B cell (primary cell): Measurements from ENCODE around the gene PJVK. TPM values are rescaled to one million over a fixed set of nuclear protein-coding genes. Genes with fewer than 3 reads are reported as not detected.

Experiments used
- ATAC-seq: fragments of 200-7000 bp; cut with Tn5 transposase; one replicate; pipeline ENCODE4 v1.10.0; 2021; ENCODE audit warnings: low read depth, mild to moderate bottlenecking, moderate number of reproducible peaks, moderate library complexity
- CTCF ChIA-PET: fragments of 350-600 bp; sonication (Branson Sonifier 250); formaldehyde crosslinking; loops from one replicate; lab custom pipeline; 2021; ENCODE audit warnings: antibody characterized with exemption, inconsistent platforms; lab: Charles Lee
- POLR2A ChIA-PET: fragments of 350-600 bp; sonication (Branson Sonifier 250); formaldehyde crosslinking; loops from one replicate; lab custom pipeline; 2021; ENCODE audit warnings: antibody characterized with exemption; lab: Charles Lee
- DNase-seq: peaks from one replicate; pipeline ENCODE4 v3.0.0; 2013
- H2AFZ ChIP-seq: 2 replicates; pipeline ENCODE4 v1.6.1; 2012; ENCODE audit warnings: mild to moderate bottlenecking, low read depth, low read length; ENCODE audit not compliant: insufficient read depth, poor library complexity, severe bottlenecking
- H3K27ac ChIP-seq, 2 donors: 1 replicate in 1 of 2; 2 replicates in 1 of 2; pipeline ENCODE4 v1.5.1; 2012 to 2013; ENCODE audit warnings: low read length in 2 of 2, mild to moderate bottlenecking in 2 of 2, moderate library complexity in 1 of 2
- H3K27me3 ChIP-seq, 4 experiments: fragments of 200-600 bp in 1 of 4; sonication (generic) in 1 of 4; replicated peaks in 1 of 4; 1 replicate in 2 of 4; 2 replicates in 2 of 4; pipeline versions ENCODE4 v1.6.1 to v1.7.0; 2013 to 2016; ENCODE audit warnings: low read length in 3 of 4, mild to moderate bottlenecking in 2 of 4, mixed read lengths in 1 of 4, moderate library complexity in 1 of 4; ENCODE audit not compliant: insufficient read depth in 4 of 4, control insufficient read depth in 3 of 4; ENCODE audit errors: control extremely low read depth in 1 of 4
- H3K36me3 ChIP-seq, 2 experiments: replicated peaks in 1 of 2; 1 replicate in 1 of 2; 2 replicates in 1 of 2; pipeline versions ENCODE4 v1.6.1 to v1.7.1; 2013; ENCODE audit warnings: low read length in 1 of 2; ENCODE audit not compliant: insufficient read depth in 2 of 2, control insufficient read depth in 1 of 2; ENCODE audit errors: control extremely low read depth in 1 of 2, extremely low read depth in 1 of 2
- H3K4me1 ChIP-seq, 2 donors: fragments of 200-600 bp in 1 of 2; sonication (generic) in 1 of 2; 1 replicate in 1 of 2; 2 replicates in 1 of 2; pipeline versions ENCODE4 v1.5.1 to v1.6.1; 2013 to 2017; ENCODE audit warnings: low read length in 2 of 2; ENCODE audit not compliant: control insufficient read depth in 2 of 2, insufficient read depth in 2 of 2
- H3K4me2 ChIP-seq: replicated peaks from 2 replicates; pipeline ENCODE3; 2012; ENCODE audit warnings: mild to moderate bottlenecking, low read depth, low read length; ENCODE audit not compliant: poor library complexity, severe bottlenecking
- H3K4me3 ChIP-seq, 5 experiments: fragments of 200-600 bp in 1 of 5; sonication (generic) in 1 of 5; 1 replicate in 3 of 5; 2 replicates in 2 of 5; pipeline versions ENCODE4 v1.5.1 to v1.7.0; 2011 to 2016; ENCODE audit warnings: low read length in 4 of 5, mild to moderate bottlenecking in 4 of 5, low read depth in 2 of 5, control low read depth in 1 of 5, moderate library complexity in 1 of 5; ENCODE audit not compliant: insufficient read depth in 1 of 5; ENCODE audit errors: control extremely low read depth in 1 of 5, extremely low read depth in 1 of 5
- H3K79me2 ChIP-seq: fragments of 200-600 bp; sonication (generic); one replicate; pipeline ENCODE4 v1.6.0; 2016; ENCODE audit warnings: low read length; ENCODE audit not compliant: control insufficient read depth, insufficient read depth
- H3K9ac ChIP-seq: fragments of 200-600 bp; sonication (generic); 2 replicates; pipeline ENCODE4 v1.6.1; 2017; ENCODE audit warnings: mild to moderate bottlenecking, low read length, moderate library complexity
- H3K9me3 ChIP-seq, 3 donors: one replicate each; pipeline versions ENCODE4 v1.6.1 to v1.7.1; 2013; ENCODE audit warnings: low read length in 2 of 3; ENCODE audit not compliant: control insufficient read depth in 2 of 3, insufficient read depth in 1 of 3; ENCODE audit errors: control extremely low read depth in 1 of 3
- H4K20me1 ChIP-seq: 2 replicates; pipeline ENCODE4 v1.6.0; 2012; ENCODE audit warnings: mild to moderate bottlenecking, low read length; ENCODE audit not compliant: insufficient read depth, control insufficient read depth, poor library complexity, severe bottlenecking
- H3K27ac Mint-ChIP-seq: one replicate; pipeline ENCODE4 v1.8.0; 2021; ENCODE audit warnings: mixed read lengths
- H3K27me3 Mint-ChIP-seq: one replicate; pipeline ENCODE4 v1.8.0; 2021; ENCODE audit warnings: mixed read lengths
- H3K4me1 Mint-ChIP-seq: one replicate; pipeline ENCODE4 v1.8.0; 2021; ENCODE audit warnings: mixed read lengths
- H3K4me3 Mint-ChIP-seq: one replicate; pipeline ENCODE4 v1.8.0; 2021; ENCODE audit warnings: mixed read lengths
- H3K9me3 Mint-ChIP-seq: one replicate; pipeline ENCODE4 v1.8.0; 2022; ENCODE audit warnings: mixed read lengths; ENCODE audit not compliant: insufficient read depth
- EZH2 ChIP-seq: IDR thresholded peaks from 2 replicates; pipeline ENCODE4 v1.6.1; 2012; ENCODE audit warnings: borderline replicate concordance, low read depth, mild to moderate bottlenecking, moderate library complexity, low read length; ENCODE audit not compliant: insufficient read depth, poor library complexity, severe bottlenecking
- WGBS: methylation state at CpG from one replicate; pipeline ENCODE4 v1.1.5; 2013; ENCODE audit warnings: missing lambda C conversion rate; ENCODE audit not compliant: insufficient coverage; 5-methylcytosine and 5-hydroxymethylcytosine counted together
- intact Hi-C: fragments of 100-400 bp; cut with micrococcal nuclease; formaldehyde crosslinking; loops from one replicate; pipeline ENCODE4 v1.10.0; 2022
- polyA plus RNA-seq: library from polyadenylated mRNA; depleted of rRNA; stranded (reverse); fragments of >200 nt; gene quantifications from 2 replicates; pipeline ENCODE4 v1.2.3, GENCODE V29; 2012
- total RNA-seq, 2 donors: library from RNA; stranded (reverse); fragments of 120-200 nt in 1 of 2; gene quantifications; 1 replicate in 1 of 2; 2 replicates in 1 of 2; pipeline versions ENCODE4 v1.2.3 to v1.2.4, GENCODE V29; 2013 to 2022
- TF ChIP-seq, protein P1 (sequence below): fragments of 200-600 bp; IDR thresholded peaks from one replicate; pipeline ENCODE4 v1.8.0; 2022; ENCODE audit warnings: antibody characterized with exemption, mild to moderate bottlenecking

The PJVK gene
- total and polyA plus RNA-seq, 2 donors (not counting 1 experiment from before 2014, with no cell fraction given): 2.3 to 7.9 TPM

DNA sequence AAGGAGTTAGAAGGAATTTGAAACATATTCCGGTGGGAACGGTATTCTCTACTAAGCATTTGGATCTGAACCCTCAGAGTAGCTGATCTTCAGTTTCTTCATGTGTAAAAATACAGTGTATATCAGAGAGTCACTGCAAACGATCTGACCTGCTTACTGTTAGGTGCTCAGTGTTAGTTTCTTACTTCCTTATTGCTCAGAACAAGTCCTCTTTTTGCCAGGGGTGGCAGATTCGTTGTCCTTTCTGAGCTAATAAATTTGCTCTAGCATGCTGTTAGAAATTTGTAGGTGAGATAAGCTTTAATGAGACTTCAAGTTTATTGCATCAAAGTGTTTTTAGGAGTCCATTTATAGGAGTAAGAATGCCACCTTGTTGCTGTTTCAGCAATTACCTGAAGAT lies 44.9 kb downstream of the PJVK start:
- TF ChIP-seq, protein P1, sequence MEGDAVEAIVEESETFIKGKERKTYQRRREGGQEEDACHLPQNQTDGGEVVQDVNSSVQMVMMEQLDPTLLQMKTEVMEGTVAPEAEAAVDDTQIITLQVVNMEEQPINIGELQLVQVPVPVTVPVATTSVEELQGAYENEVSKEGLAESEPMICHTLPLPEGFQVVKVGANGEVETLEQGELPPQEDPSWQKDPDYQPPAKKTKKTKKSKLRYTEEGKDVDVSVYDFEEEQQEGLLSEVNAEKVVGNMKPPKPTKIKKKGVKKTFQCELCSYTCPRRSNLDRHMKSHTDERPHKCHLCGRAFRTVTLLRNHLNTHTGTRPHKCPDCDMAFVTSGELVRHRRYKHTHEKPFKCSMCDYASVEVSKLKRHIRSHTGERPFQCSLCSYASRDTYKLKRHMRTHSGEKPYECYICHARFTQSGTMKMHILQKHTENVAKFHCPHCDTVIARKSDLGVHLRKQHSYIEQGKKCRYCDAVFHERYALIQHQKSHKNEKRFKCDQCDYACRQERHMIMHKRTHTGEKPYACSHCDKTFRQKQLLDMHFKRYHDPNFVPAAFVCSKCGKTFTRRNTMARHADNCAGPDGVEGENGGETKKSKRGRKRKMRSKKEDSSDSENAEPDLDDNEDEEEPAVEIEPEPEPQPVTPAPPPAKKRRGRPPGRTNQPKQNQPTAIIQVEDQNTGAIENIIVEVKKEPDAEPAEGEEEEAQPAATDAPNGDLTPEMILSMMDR: no peak
- TF ChIP-seq EZH2: no peak
- POLR2A ChIA-PET: no interaction called here
- intact Hi-C loops: no loop called here
- CTCF ChIA-PET: interaction anchor here (1.1 kb wide), 1 partner anchor 81 kb away, joined by 3 read pairs; no protein-coding TSS in a partner anchor
- DNase-seq (no peak), ATAC-seq (no peak)
- Mint-ChIP-seq H3K27ac (no peak overlapping the region), H3K4me1 (peaks cover 4% of the 10 kb centered on the region), H3K27me3 (no peaks in the 10 kb centered on the region), H3K4me3 (no peak overlapping the region), H3K9me3 (no peaks in the 10 kb centered on the region)
- no peaks in the 10 kb centered on the region for H3K79me2 ChIP-seq
- H3K9me3 ChIP-seq: no peaks in the 10 kb centered on the region
- no peaks in the 10 kb centered on the region for H3K27me3 ChIP-seq
- 89% methylated on average over 1 of the region's 4 CpGs for WGBS
- no peak overlapping the region for H3K4me2 ChIP-seq
- no peaks in the 10 kb centered on the region for H4K20me1 ChIP-seq
- H3K9ac ChIP-seq: no peak overlapping the region
- H3K4me3 ChIP-seq: no peak overlapping the region
- H3K4me1 ChIP-seq: no peaks in the 10 kb centered on the region
- no peak overlapping the region for H3K27ac ChIP-seq
- peaks cover 22 to 62% of the 10 kb centered on the region in 2 experiments for H3K36me3 ChIP-seq
- H2AFZ ChIP-seq: no peak overlapping the region

DNA sequence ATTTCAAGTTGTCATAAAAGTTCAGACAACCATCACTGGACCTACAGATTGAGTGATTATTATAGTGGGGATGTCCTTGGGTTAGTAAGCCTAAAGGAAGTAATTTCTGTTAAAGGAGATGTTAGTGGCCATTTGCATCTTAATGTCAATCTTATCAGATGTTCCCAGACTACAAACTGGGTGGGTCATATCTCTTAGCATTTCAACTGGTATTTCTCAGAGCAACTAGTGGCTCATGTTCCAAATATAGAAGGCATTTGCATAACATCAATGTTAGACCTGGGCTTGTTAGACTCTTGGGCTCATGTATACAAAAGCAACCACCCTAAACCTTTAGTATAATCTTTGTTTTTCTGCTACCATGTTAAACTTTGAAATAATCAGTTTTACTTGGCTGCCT lies 47.0 kb downstream of the PJVK start:
- H4K20me1 ChIP-seq: no peaks in the 10 kb centered on the region
- H3K27me3 Mint-ChIP-seq: no peaks in the 10 kb centered on the region
- no peaks in the 10 kb centered on the region for H3K4me1 ChIP-seq
- H3K9ac ChIP-seq: no peak overlapping the region
- ChIA-PET POLR2A (no interaction called here), CTCF (no interaction called here)
- DNase-seq (no peak), ATAC-seq (no peak)
- TF ChIP-seq, protein P1: no peak
- TF ChIP-seq EZH2: no peak
- no peaks in the 10 kb centered on the region for H3K79me2 ChIP-seq
- peak overlapping the region; percentile 20 for H3K27ac Mint-ChIP-seq
- H3K9me3 Mint-ChIP-seq: no peaks in the 10 kb centered on the region
- no peak overlapping the region for H3K4me3 Mint-ChIP-seq
- H3K27me3 ChIP-seq: no peaks in the 10 kb centered on the region
- no peak overlapping the region for H2AFZ ChIP-seq
- no peak overlapping the region for H3K4me3 ChIP-seq
- intact Hi-C loops: no loop called here
- peaks cover 4% of the 10 kb centered on the region for H3K4me1 Mint-ChIP-seq
- H3K36me3 ChIP-seq: peaks cover 21 to 72% of the 10 kb centered on the region in 2 experiments
- H3K27ac ChIP-seq: no peak overlapping the region
- H3K9me3 ChIP-seq: no peaks in the 10 kb centered on the region
- no peak overlapping the region for H3K4me2 ChIP-seq
